GM12801 (cell line): ENCODE results near the gene OSBPL1A.

ENCODE experiments used
- CTCF ChIP-seq: IDR thresholded peaks from one replicate; pipeline ENCODE4 v1.5.1; 2011; ENCODE audit warnings: control low read depth; ENCODE audit not compliant: insufficient read length; ENCODE audit errors: extremely low read depth

Gene OSBPL1A

GRCh38 chr18:24201699-24202687, 195.6 kb downstream of the OSBPL1A start:
- no peak for TF ChIP-seq CTCF

DNA sequence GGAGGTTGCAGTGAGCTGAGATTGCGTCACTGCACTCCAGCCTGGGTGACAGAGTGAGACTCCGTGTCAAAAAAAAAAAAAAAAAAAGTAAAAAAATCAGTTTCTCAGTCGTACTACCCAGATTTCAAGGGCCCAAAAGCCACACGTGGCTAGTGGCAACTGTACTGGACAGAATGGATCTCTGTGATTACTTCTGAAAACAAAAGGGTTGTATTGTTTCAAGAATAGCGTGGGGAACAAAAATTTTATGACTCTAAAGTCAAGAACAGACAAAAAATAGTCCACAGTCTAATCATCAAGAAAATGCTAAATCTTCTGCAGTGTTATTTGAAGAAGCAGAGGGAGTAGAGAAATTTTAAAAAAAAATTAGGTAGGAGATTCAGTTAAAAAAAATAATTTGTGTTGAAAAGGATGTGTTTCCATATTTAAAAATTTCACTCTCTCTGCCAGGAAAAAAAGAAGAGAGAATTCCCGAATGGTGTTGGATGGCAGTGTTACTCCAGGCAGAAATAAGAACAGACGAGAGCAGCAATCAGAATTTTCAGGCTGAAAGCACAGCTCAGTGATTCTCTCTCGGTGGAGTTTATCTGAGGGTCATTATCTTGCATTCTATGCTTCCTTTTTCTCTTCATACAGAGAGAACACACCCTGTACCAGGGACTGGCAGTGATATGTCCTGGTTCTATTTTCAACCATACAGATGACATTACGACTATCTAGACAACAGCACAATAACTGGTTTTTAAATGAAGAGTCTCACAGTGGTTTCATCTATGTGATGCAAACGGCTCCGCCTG, 196.9 kb downstream of the OSBPL1A start:
- no peak for TF ChIP-seq CTCF

DNA sequence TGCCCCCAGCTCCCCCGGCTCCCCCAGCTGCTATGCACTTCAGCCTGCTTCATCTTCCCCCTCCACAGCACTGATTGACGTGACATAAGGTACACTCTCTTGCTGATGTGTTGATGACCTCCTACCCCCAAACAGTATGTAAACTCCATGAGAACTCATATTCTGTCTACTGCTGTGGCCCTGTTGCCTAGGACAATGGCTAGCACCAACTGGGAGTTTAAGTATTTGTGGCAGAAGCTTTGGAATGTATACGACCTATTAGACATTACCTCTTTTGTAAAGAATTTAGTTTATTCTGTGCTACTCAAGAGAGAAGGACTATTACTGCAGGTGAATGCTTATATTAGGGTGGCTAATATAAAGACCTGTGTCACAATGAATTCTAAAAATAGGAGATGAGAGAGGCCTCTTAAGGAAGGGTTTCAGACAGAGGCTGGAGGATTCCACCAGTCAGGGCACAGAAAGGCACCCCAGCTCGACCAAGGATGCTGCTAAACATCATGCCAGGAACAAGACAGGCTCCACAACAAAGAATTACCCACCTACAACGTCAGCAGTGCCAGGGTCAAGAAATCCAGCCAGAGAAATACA, 198.2 kb downstream of the OSBPL1A start:
- no peak for TF ChIP-seq CTCF

- no peak for TF ChIP-seq CTCF
Measured at GRCh38 chr18:24198461-24198860, 199.2 kb downstream of the OSBPL1A start.

DNA sequence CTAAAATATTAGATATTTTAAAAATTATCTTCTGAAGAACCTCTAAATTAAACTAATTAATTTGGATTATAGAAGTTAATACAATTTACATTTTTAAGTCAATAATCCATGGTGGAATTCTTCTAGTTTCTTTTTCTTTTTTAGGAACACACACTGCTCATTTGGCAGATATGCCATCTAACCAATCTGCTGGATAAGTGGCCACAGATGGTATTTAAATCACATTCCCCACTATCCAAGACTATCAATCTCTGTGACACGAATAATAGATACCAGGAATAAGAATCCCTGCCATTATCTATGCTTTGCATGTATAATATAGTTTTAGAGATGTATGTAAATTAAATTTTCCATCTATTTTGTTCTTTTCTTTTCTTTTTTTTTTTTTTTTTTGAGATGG, 200.2 kb downstream of the OSBPL1A start:
- TF ChIP-seq CTCF, result no peak

DNA sequence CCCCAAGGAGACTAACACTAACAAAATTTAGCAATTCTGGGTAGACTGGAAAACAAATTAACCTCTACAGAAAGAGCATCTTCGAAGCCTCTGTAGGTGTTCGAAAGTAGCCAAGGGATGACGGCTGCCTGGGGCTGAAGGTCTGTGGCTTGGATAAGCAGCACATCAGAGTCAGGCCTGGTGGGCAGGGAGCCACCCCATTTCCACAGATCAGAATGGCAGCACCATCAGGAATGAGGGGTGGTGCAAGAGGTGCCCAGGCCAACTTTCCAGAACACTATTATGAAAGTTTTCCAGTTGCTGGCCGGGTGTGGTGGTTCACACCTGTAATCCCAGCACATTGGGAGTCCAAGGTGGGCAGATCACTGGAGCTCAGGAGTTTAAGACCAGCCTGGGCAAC, 200.9 kb downstream of the OSBPL1A start:
- TF ChIP-seq CTCF, result no peak
